Upper lobe of right lung (tissue), 1 donor: ENCODE measurements around the gene GOLGA6L22. TPM values are rescaled to one million over a fixed set of nuclear protein-coding genes. Genes with fewer than 3 reads are reported as not detected.
A peak's percentile ranks its signal among the peaks of the same experiment; 100 is the strongest.
"Not testable (repeated sequence)": the region's sequence is repeated elsewhere in the genome, so short reads cannot be mapped to it uniquely, and the experiment has no call there.

ENCODE experiments used
- ATAC-seq: fragments of 200-7000 bp; cut with Tn5 transposase; one replicate; pipeline ENCODE4 v1.9.1; 2020; ENCODE audit warnings: mild to moderate bottlenecking, moderate library complexity
- DNase-seq: peaks from one replicate; pipeline ENCODE4 v3.0.0-alpha.2; 2020
- H3K27ac ChIP-seq: fragments of 200-600 bp; one replicate; pipeline ENCODE4 v1.8.0; 2022
- H3K27me3 ChIP-seq: fragments of 200-600 bp; one replicate; pipeline ENCODE4 v1.8.0; 2022; ENCODE audit warnings: mild to moderate bottlenecking
- H3K36me3 ChIP-seq: fragments of 200-600 bp; one replicate; pipeline ENCODE4 v1.8.0; 2022
- H3K4me1 ChIP-seq: fragments of 200-600 bp; one replicate; pipeline ENCODE4 v1.8.0; 2022
- H3K4me3 ChIP-seq: fragments of 200-600 bp; one replicate; pipeline ENCODE4 v1.8.0; 2022; ENCODE audit warnings: mild to moderate bottlenecking
- H3K9me3 ChIP-seq: fragments of 200-600 bp; one replicate; pipeline ENCODE4 v1.8.0; 2022
- intact Hi-C: fragments of 100-400 bp; cut with DNase I; formaldehyde crosslinking; loops from one replicate; pipeline ENCODE4 v1.11.0; 2022
- long read RNA-seq: library from polyadenylated mRNA; unstranded; transcript quantifications from one replicate; pipeline ENCODE4 v2.0.0, GENCODE V29; 2021
- total RNA-seq: library from RNA; stranded (reverse); fragmentation: NEBNext Ultra II Directional; extraction: Animal tissue kit (Norgen Biotek cat#: 25700); gene quantifications from one replicate; pipeline ENCODE4 v1.2.1, GENCODE V29; 2021
- donor health status: DM: no; HTN: yes; CAD: no; lungs with severe emphysema.

Gene GOLGA6L22, protein sequence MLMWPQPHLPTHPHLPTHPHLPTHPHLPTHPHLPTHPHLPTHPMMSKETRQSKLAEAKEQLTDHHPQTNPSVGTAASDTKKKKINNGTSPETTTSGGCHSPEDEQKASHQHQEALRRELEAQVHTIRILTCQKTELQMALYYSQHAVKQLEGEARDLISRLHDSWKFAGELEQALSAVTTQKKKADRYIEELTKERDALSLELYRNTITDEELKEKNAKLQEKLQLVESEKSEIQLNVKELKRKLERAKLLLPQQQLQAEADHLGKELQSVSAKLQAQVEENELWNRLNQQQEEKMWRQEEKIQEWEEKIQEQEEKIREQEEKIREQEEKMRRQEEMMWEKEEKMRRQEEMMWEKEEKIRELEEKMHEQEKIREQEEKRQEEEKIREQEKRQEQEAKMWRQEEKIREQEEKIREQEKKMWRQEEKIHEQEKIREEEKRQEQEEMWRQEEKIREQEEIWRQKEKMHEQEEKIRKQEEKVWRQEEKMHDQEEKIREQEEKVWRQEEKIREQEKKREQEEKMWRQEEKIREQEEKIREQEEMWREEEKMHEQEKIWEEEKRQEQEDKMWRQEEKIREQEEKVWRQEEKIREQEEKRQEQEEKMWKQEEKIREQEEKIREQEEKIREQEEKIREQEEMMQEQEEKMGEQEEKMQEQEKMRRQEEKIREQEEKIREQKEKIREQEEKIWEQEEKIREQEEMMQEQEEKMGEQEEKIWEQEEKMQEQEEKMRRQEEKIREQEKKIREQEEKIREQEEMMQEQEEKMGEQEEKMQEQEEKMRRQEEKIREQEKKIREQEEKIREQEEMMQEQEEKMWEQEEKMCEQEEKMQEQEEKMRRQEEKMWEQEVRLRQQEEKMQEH
- not detected for total RNA-seq
- long read RNA-seq, result 0 reads

GRCh38 chr15:22458603-22459002 is at the start of gene GOLGA6L22:
Gene GOLGA6L22 (plus strand): TSS chr15:22458903. CDS start chr15:22458994, 91 bp downstream.
- H3K36me3 ChIP-seq, DNase-seq, H3K27me3 ChIP-seq, H3K4me1 ChIP-seq, H3K4me3 ChIP-seq, H3K9me3 ChIP-seq, ATAC-seq, intact Hi-C loops, H3K27ac ChIP-seq: not testable (repeated sequence)

GRCh38 chr15:22417288-22417687 is 41.4 kb upstream of the GOLGA6L22 start:
- DNase-seq, H3K27ac ChIP-seq, H3K36me3 ChIP-seq, H3K4me1 ChIP-seq, H3K9me3 ChIP-seq, H3K4me3 ChIP-seq, ATAC-seq, H3K27me3 ChIP-seq, intact Hi-C loops: not testable (repeated sequence)

GRCh38 chr15:22417795-22418194 is 40.9 kb upstream of the GOLGA6L22 start:
- intact Hi-C loops, result not testable (repeated sequence)
- ATAC-seq, result peak; percentile 56

GRCh38 chr15:22418212-22418611 is 40.5 kb upstream of the GOLGA6L22 start:
- DNase-seq, H3K4me3 ChIP-seq, H3K9me3 ChIP-seq, H3K36me3 ChIP-seq, H3K27ac ChIP-seq, intact Hi-C loops, H3K27me3 ChIP-seq, H3K4me1 ChIP-seq: not testable (repeated sequence)
- peak; percentile 65 for ATAC-seq

More at GRCh38 chr15:22417795-22418194, 40.9 kb upstream of the GOLGA6L22 start:
- DNase-seq, H3K9me3 ChIP-seq, H3K27ac ChIP-seq, H3K4me1 ChIP-seq, H3K4me3 ChIP-seq, H3K27me3 ChIP-seq, H3K36me3 ChIP-seq: not testable (repeated sequence)

GRCh38 chr15:22418666-22419065 is 40.0 kb upstream of the GOLGA6L22 start:
- intact Hi-C loops, H3K27me3 ChIP-seq, H3K36me3 ChIP-seq, H3K9me3 ChIP-seq, H3K27ac ChIP-seq, H3K4me1 ChIP-seq, H3K4me3 ChIP-seq: not testable (repeated sequence)
- peak; percentile 75 for ATAC-seq
- peak; percentile 48 for DNase-seq

GRCh38 chr15:22420340-22420739 is 38.4 kb upstream of the GOLGA6L22 start:
- ATAC-seq, result not testable (repeated sequence)

DNA sequence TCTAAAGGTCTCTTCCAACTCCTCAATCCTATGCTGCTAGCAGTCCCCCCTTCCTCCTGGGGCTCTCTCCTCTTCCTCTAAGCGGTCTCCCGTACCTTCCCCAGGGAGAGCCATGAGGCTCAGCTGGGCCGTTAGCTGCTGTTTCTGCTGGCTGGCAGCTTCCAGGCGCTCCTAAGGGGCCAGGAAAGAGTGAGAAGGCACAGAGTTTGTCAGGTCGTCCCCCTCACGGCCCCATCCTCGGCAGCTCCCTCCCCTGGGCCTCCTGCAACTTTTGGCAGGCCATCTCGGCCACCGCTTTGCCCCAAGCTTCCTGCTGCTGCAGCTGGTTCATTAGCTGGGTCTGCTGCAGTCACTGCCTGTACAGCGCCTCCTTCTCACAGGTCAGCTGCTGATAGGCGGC is 29.3 kb upstream of the GOLGA6L22 start:
- H3K27ac ChIP-seq, DNase-seq, H3K9me3 ChIP-seq, ATAC-seq, intact Hi-C loops, H3K4me3 ChIP-seq, H3K36me3 ChIP-seq, H3K4me1 ChIP-seq, H3K27me3 ChIP-seq: not testable (repeated sequence)

More at GRCh38 chr15:22420340-22420739, 38.4 kb upstream of the GOLGA6L22 start:
- H3K4me1 ChIP-seq, intact Hi-C loops, H3K36me3 ChIP-seq, H3K27ac ChIP-seq, H3K4me3 ChIP-seq, H3K9me3 ChIP-seq, H3K27me3 ChIP-seq: not testable (repeated sequence)
- DNase-seq, result peak; percentile 8

DNA sequence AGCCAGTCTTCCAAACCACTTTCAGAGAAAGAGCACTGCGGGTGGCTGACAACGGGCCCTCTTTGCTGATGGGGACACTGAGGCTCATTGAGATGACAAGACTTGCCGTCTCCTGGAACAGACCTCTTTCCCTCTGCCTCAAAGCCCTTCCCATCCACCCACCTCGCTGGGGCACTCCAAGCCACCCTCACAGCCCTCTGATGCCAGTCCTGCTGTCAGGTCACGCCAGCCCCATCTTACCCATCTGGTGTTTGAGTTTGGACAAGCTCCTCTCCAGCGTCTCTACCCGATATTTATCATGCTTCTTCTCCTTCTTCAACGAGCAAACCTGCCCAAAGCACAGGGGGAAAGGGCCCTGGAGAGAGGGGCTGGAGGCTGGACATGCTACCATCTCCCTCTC is 27.0 kb upstream of the GOLGA6L22 start:
- ATAC-seq, H3K9me3 ChIP-seq, DNase-seq, H3K36me3 ChIP-seq, intact Hi-C loops, H3K27me3 ChIP-seq, H3K4me1 ChIP-seq, H3K27ac ChIP-seq, H3K4me3 ChIP-seq: not testable (repeated sequence)

GRCh38 chr15:22494490-22495113 is 35.9 kb downstream of the GOLGA6L22 start:
- H3K27me3 ChIP-seq, H3K27ac ChIP-seq, H3K4me1 ChIP-seq, H3K9me3 ChIP-seq, H3K36me3 ChIP-seq, intact Hi-C loops: not testable (repeated sequence)
- H3K4me3 ChIP-seq, result peak overlapping the region; percentile 49
- DNase-seq, result peak; percentile 82
- peak; percentile 55 for ATAC-seq

GRCh38 chr15:22497200-22497599 is 38.5 kb downstream of the GOLGA6L22 start:
- H3K36me3 ChIP-seq, H3K27ac ChIP-seq, intact Hi-C loops, ATAC-seq, H3K9me3 ChIP-seq, H3K27me3 ChIP-seq, DNase-seq, H3K4me1 ChIP-seq, H3K4me3 ChIP-seq: not testable (repeated sequence)

GRCh38 chr15:22498220-22498925 is 39.7 kb downstream of the GOLGA6L22 start:
- ATAC-seq, H3K27ac ChIP-seq, H3K27me3 ChIP-seq, intact Hi-C loops, H3K9me3 ChIP-seq, H3K36me3 ChIP-seq, H3K4me1 ChIP-seq, H3K4me3 ChIP-seq, DNase-seq: not testable (repeated sequence)

DNA sequence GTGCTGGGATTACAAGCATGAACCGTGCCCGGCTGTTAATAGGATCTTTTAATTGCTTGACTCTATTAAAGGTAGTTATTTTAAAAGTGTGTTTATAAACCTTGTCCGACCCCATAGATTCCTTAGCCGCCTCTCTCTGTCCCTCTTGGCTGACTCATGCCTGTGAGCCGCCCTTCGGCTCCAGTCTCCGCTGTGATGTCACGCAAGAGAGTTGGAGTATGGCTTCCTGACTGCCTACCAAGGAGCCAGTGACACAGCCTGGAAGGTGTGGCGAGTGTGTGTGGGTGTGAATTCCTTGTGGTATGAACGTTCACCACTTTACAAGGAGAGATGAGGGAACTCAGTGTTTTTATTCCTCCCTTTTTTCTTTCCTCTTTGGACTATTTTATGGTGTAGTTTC is 43.6 kb downstream of the GOLGA6L22 start:
- H3K27me3 ChIP-seq, ATAC-seq, DNase-seq, H3K4me1 ChIP-seq, H3K36me3 ChIP-seq, H3K4me3 ChIP-seq, H3K27ac ChIP-seq, intact Hi-C loops, H3K9me3 ChIP-seq: not testable (repeated sequence)

GRCh38 chr15:22506959-22507358 is 48.3 kb downstream of the GOLGA6L22 start:
- H3K27ac ChIP-seq, H3K27me3 ChIP-seq, H3K9me3 ChIP-seq, H3K4me1 ChIP-seq, ATAC-seq, H3K36me3 ChIP-seq, DNase-seq, H3K4me3 ChIP-seq, intact Hi-C loops: not testable (repeated sequence)
